ENCODE measurements around the gene EPHB2.

Gene EPHB2

GRCh38 chr1:22689505-22689904 is 21.1 kb upstream of the EPHB2 start:
- in situ Hi-C loops (cut with HindIII; ENCODE audit: low sequenced_read_pairs), result no loop called here

- in situ Hi-C loops (cut with HindIII; ENCODE audit: low sequenced_read_pairs), result no loop called here
Measured at GRCh38 chr1:22691031-22691753, 19.4 kb upstream of the EPHB2 start.

- in situ Hi-C loops (cut with HindIII; ENCODE audit: low sequenced_read_pairs), result no loop called here
Measured at GRCh38 chr1:22694172-22694571, 16.5 kb upstream of the EPHB2 start.

- in situ Hi-C loops (cut with HindIII; ENCODE audit: low sequenced_read_pairs), result no loop called here
Measured at GRCh38 chr1:22696610-22697009, 14.0 kb upstream of the EPHB2 start.

- in situ Hi-C loops (cut with HindIII; ENCODE audit: low sequenced_read_pairs), result no loop called here
Measured at GRCh38 chr1:22697980-22698379, 12.7 kb upstream of the EPHB2 start.

- in situ Hi-C loops (cut with HindIII; ENCODE audit: low sequenced_read_pairs), result loop anchor here (25.0 kb wide), 1 partner anchor 187 kb away; no protein-coding TSS in a partner anchor
Measured at GRCh38 chr1:22699681-22700520, 10.7 kb upstream of the EPHB2 start.

- in situ Hi-C loops (cut with HindIII; ENCODE audit: low sequenced_read_pairs), result loop anchor here (25.0 kb wide), 1 partner anchor 185 kb away; no protein-coding TSS in a partner anchor
Measured at GRCh38 chr1:22702296-22703085, 8.1 kb upstream of the EPHB2 start.

GRCh38 chr1:22704440-22705067 is 6.1 kb upstream of the EPHB2 start:
- in situ Hi-C loops (cut with HindIII; ENCODE audit: low sequenced_read_pairs), result loop anchor here (5.0 to 25.0 kb wide), 3 partner anchors 53 to 183 kb away; no protein-coding TSS in a partner anchor

- in situ Hi-C loops (cut with HindIII; ENCODE audit: low sequenced_read_pairs), result loop anchor here (5.0 to 25.0 kb wide), 3 partner anchors 52 to 182 kb away; no protein-coding TSS in a partner anchor
Measured at GRCh38 chr1:22705586-22705985, 5.1 kb upstream of the EPHB2 start.

GRCh38 chr1:22706100-22706499 is 4.5 kb upstream of the EPHB2 start:
- in situ Hi-C loops (cut with HindIII; ENCODE audit: low sequenced_read_pairs), result loop anchor here (5.0 to 25.0 kb wide), 3 partner anchors 51 to 181 kb away; no protein-coding TSS in a partner anchor

- in situ Hi-C loops (cut with HindIII; ENCODE audit: low sequenced_read_pairs), result loop anchor here (5.0 to 25.0 kb wide), 3 partner anchors 49 to 179 kb away; no protein-coding TSS in a partner anchor
Measured at GRCh38 chr1:22708777-22709176, 1.9 kb upstream of the EPHB2 start.

GRCh38 chr1:22709227-22709626 is 1.4 kb upstream of the EPHB2 start:
- in situ Hi-C loops (cut with HindIII; ENCODE audit: low sequenced_read_pairs), result loop anchor here (5.0 to 25.0 kb wide), 3 partner anchors 48 to 178 kb away; no protein-coding TSS in a partner anchor

GRCh38 chr1:22709891-22710700 is 543 bp upstream of the EPHB2 start:
- in situ Hi-C loops (cut with HindIII; ENCODE audit: low sequenced_read_pairs), result loop anchor here (5.0 to 25.0 kb wide), 3 partner anchors 47 to 177 kb away; no protein-coding TSS in a partner anchor

GRCh38 chr1:22711071-22711470 is 432 bp downstream of the EPHB2 start:
- in situ Hi-C loops (cut with HindIII; ENCODE audit: low sequenced_read_pairs), result loop anchor here (25.0 kb wide), 1 partner anchor 176 kb away; no protein-coding TSS in a partner anchor

GRCh38 chr1:22711591-22712501 is 1.2 kb downstream of the EPHB2 start:
- in situ Hi-C loops (cut with HindIII; ENCODE audit: low sequenced_read_pairs), result loop anchor here (25.0 kb wide), 1 partner anchor 175 kb away; no protein-coding TSS in a partner anchor

- in situ Hi-C loops (cut with HindIII; ENCODE audit: low sequenced_read_pairs), result loop anchor here (25.0 kb wide), 1 partner anchor 175 kb away; no protein-coding TSS in a partner anchor
Measured at GRCh38 chr1:22712502-22713271, 2.0 kb downstream of the EPHB2 start.

- in situ Hi-C loops (cut with HindIII; ENCODE audit: low sequenced_read_pairs), result loop anchor here (25.0 kb wide), 1 partner anchor 173 kb away; no protein-coding TSS in a partner anchor
Measured at GRCh38 chr1:22714455-22714854, 3.8 kb downstream of the EPHB2 start.
